HCT116 (cell line): ENCODE data around the gene CADPS.

ENCODE experiments used
- EZH2 ChIP-seq: fragments of 200-600 bp; sonication (generic); IDR thresholded peaks from 2 replicates; pipeline ENCODE4 v1.6.1; 2017; ENCODE audit warnings: antibody characterized with exemption, mixed run types
- SRF ChIP-seq: IDR thresholded peaks from 2 replicates; pipeline ENCODE4 v1.6.1; 2012; ENCODE audit warnings: low read depth

DNA sequence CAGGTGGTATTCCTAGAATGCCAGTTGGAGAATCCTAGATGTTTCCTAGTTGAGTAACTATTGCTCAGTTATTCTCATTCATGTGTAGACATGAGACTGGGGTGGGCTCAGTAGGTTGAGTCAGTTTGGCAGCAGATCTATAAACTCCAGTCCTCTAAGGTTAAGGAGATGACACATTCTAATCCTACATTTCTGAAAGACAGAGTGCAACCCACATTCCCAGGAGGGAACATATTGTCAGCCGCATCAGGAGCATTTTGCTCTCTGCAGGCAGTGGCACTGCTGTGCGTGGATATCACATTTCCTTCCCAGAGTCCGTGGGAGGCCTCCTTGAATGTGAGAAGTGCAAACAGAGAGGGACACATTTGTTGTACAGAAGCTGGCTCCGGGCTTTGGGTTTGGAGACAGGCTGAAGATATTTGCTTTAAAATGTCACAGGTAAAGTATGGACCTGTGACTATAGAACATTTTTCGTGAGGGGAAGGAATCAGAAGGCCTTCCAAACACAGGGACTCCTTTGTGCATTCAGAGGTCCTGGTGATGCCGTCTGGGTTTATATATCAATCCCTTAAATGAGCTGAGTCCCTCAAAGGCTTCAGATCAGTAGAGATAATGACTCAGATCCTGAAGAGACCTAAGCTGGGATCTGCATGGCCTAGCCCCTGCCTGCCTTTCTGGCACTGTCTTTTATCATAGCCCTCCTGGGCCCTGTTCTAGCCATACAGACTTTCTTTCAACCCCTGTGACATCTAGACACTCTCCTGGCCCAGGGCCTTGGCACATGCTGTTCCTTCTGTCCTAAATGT lies 156.5 kb downstream of the CADPS start:
- TF ChIP-seq EZH2 (no peak), SRF (no peak)
